Endometrial microvascular endothelial cells (primary cell): ENCODE results near the gene SPDYE1. TPM values are rescaled to one million over a fixed set of nuclear protein-coding genes. Genes with fewer than 3 reads are reported as not detected.

Experiments used
- in situ Hi-C: cut with HindIII; loops from 2 replicates; pipeline ENCODE4 v1.10.0; 2017; ENCODE audit warnings: low sequenced_read_pairs, low pct_unique_long_range_greater_than_20kb; ENCODE audit errors: inconsistent ontology term
- total RNA-seq: library from RNA; depleted of rRNA; stranded (reverse); fragments of >200 nt; gene quantifications from one replicate; pipeline ENCODE4 v1.2.3, GENCODE V29; 2015; ENCODE audit errors: inconsistent ontology term

The SPDYE1 gene
- total RNA-seq, 1 donor from 2014 or later, result not detected

GRCh38 chr7:44058759-44059218 lies 61.1 kb downstream of the SPDYE1 start:
- in situ Hi-C loops, result no loop called here

- in situ Hi-C loops, result no loop called here
These were observed 61.8 kb downstream of the SPDYE1 start for GRCh38 chr7:44059219-44060090.

Other genes with a start within 250 kb of the SPDYE1 start
- gene BLVRA, start 239.2 kb upstream of the SPDYE1 start, total RNA-seq, result 64.0 TPM
- gene MRPS24, start 128.4 kb upstream of the SPDYE1 start, total RNA-seq, result 155 TPM
- 20.0 TPM for gene URGCP, start 91.3 kb upstream of the SPDYE1 start, total RNA-seq
- gene UBE2D4, start 71.5 kb upstream of the SPDYE1 start, total RNA-seq, result 24.8 TPM
- gene DBNL, start 46.8 kb downstream of the SPDYE1 start, total RNA-seq, result 199 TPM
- gene PGAM2, start 67.7 kb downstream of the SPDYE1 start, total RNA-seq, result not detected
- 24.1 TPM for gene POLM, start 84.6 kb downstream of the SPDYE1 start, total RNA-seq
- 23.8 TPM for gene AEBP1, start 106.4 kb downstream of the SPDYE1 start, total RNA-seq
- gene POLD2, start 125.7 kb downstream of the SPDYE1 start, total RNA-seq, result 102 TPM
- gene MYL7, start 143.4 kb downstream of the SPDYE1 start, total RNA-seq, result not detected
- 0.28 TPM for gene GCK, start 191.5 kb downstream of the SPDYE1 start, total RNA-seq
- 135 TPM for gene YKT6, start 203.1 kb downstream of the SPDYE1 start, total RNA-seq